ENCODE measurements around the gene WDTC1.
"Not testable (repeated sequence)": the region's sequence is repeated elsewhere in the genome, so short reads cannot be mapped to it uniquely, and the experiment has no call there.

WDTC1 gene

GRCh38 chr1:27234049-27234882 is at the start of gene WDTC1:
Gene WDTC1 (plus strand): TSS chr1:27234632. CDS start chr1:27261055, 26,423 bp downstream.
- Mint-ChIP-seq H3K36me3 (ENCODE audit: low read depth) (peaks cover 2% of the 10 kb centered on the region), H3K9me3 (no peaks in the 10 kb centered on the region), H3K4me1 (ENCODE audit: low read depth) (peaks cover 24% of the 10 kb centered on the region), H3K4me3 (peak within 1 kb of the TSS; percentile 99), H3K27me3 (ENCODE audit: low read depth) (no peaks in the 10 kb centered on the region), H3K27ac (peak within 1 kb of the TSS; percentile 95)

GRCh38 chr1:27184665-27185064 is 49.8 kb upstream of the WDTC1 start:
- H3K27me3 Mint-ChIP-seq (ENCODE audit: low read depth); H3K4me3 Mint-ChIP-seq; H3K36me3 Mint-ChIP-seq (ENCODE audit: low read depth); H3K4me1 Mint-ChIP-seq (ENCODE audit: low read depth); H3K27ac Mint-ChIP-seq: not testable (repeated sequence)
- H3K9me3 Mint-ChIP-seq, result peaks cover 10% of the 10 kb centered on the region

- Mint-ChIP-seq H3K27me3 (ENCODE audit: low read depth) (peaks cover 15% of the 10 kb centered on the region), H3K9me3 (no peaks in the 10 kb centered on the region), H3K27ac (no peak overlapping the region), H3K4me1 (ENCODE audit: low read depth) (no peaks in the 10 kb centered on the region), H3K36me3 (ENCODE audit: low read depth) (no peaks in the 10 kb centered on the region), H3K4me3 (no peak overlapping the region)
These were observed 42.3 kb upstream of the WDTC1 start for GRCh38 chr1:27192039-27192529.

DNA sequence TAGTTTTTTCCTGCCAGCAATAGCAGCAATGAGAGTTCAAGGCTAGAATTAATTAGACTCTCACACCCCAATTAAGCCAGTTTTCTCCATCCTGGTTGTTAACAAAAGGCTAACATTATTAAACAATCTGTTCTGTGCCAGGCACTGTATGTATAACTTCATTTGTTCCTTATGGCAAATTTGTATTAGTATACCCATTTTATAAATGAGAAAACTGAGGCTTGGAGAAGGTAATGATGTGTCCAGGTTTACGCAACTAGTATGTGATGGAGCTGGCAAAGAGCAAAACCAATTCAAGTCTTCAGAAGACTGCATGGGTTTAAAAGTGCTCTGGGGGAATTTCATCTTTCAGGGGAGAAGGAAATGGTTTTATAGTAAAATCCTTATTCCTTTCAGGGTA is 41.2 kb upstream of the WDTC1 start:
- Mint-ChIP-seq H3K36me3 (ENCODE audit: low read depth) (no peaks in the 10 kb centered on the region), H3K9me3 (no peaks in the 10 kb centered on the region), H3K27me3 (ENCODE audit: low read depth) (peaks cover 15% of the 10 kb centered on the region), H3K4me1 (ENCODE audit: low read depth) (peaks cover 7% of the 10 kb centered on the region), H3K4me3 (no peak overlapping the region), H3K27ac (no peak overlapping the region)

DNA sequence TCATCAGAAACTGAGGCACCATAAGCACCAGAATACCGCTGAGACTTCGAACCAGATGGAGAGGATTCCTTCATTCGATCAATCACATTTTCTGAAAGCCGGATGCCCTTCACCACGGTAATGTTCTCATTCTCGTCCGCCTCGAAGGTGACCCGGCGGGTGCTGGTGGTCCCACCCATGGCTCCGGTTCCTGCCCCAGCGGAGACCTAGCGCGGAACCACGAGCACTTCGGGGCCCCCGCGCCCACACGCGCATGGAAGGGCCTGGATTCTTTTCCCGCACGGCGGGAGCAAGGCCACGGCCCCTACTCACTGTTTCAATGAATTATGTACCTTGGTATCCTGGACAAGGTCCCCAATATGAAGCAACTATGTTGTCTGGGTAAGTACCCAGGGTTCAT is 33.1 kb upstream of the WDTC1 start:
- Mint-ChIP-seq H3K9me3 (no peaks in the 10 kb centered on the region), H3K27me3 (ENCODE audit: low read depth) (no peaks in the 10 kb centered on the region), H3K4me3 (no peak overlapping the region), H3K36me3 (ENCODE audit: low read depth) (no peaks in the 10 kb centered on the region), H3K4me1 (ENCODE audit: low read depth) (peaks cover 8% of the 10 kb centered on the region), H3K27ac (no peak overlapping the region)

GRCh38 chr1:27203946-27204345 is 30.5 kb upstream of the WDTC1 start:
- Mint-ChIP-seq H3K9me3 (no peaks in the 10 kb centered on the region), H3K27me3 (ENCODE audit: low read depth) (no peaks in the 10 kb centered on the region), H3K4me3 (no peak overlapping the region), H3K27ac (no peak overlapping the region), H3K36me3 (ENCODE audit: low read depth) (no peaks in the 10 kb centered on the region), H3K4me1 (ENCODE audit: low read depth) (no peaks in the 10 kb centered on the region)

GRCh38 chr1:27207238-27207637 is 27.2 kb upstream of the WDTC1 start:
- H3K36me3 Mint-ChIP-seq (ENCODE audit: low read depth); H3K27me3 Mint-ChIP-seq (ENCODE audit: low read depth); H3K4me3 Mint-ChIP-seq; H3K9me3 Mint-ChIP-seq; H3K27ac Mint-ChIP-seq; H3K4me1 Mint-ChIP-seq (ENCODE audit: low read depth): not testable (repeated sequence)

GRCh38 chr1:27208143-27208850 is 26.1 kb upstream of the WDTC1 start:
- not testable (repeated sequence) for H3K9me3 Mint-ChIP-seq; H3K4me3 Mint-ChIP-seq; H3K4me1 Mint-ChIP-seq (ENCODE audit: low read depth); H3K36me3 Mint-ChIP-seq (ENCODE audit: low read depth); H3K27ac Mint-ChIP-seq; H3K27me3 Mint-ChIP-seq (ENCODE audit: low read depth)

GRCh38 chr1:27216466-27216865 is 18.0 kb upstream of the WDTC1 start:
- Mint-ChIP-seq H3K4me3 (no peak overlapping the region), H3K27me3 (ENCODE audit: low read depth) (peaks cover 5% of the 10 kb centered on the region), H3K4me1 (ENCODE audit: low read depth) (peaks cover 2% of the 10 kb centered on the region), H3K27ac (no peak overlapping the region), H3K36me3 (ENCODE audit: low read depth) (no peaks in the 10 kb centered on the region), H3K9me3 (no peaks in the 10 kb centered on the region)

- Mint-ChIP-seq H3K27ac (no peak overlapping the region), H3K36me3 (ENCODE audit: low read depth) (no peaks in the 10 kb centered on the region), H3K27me3 (ENCODE audit: low read depth) (peaks cover 8% of the 10 kb centered on the region), H3K4me3 (no peak overlapping the region), H3K9me3 (no peaks in the 10 kb centered on the region), H3K4me1 (ENCODE audit: low read depth) (peaks cover 2% of the 10 kb centered on the region)
These were observed 17.0 kb upstream of the WDTC1 start for GRCh38 chr1:27217401-27217800.

- H3K4me1 Mint-ChIP-seq (ENCODE audit: low read depth), result peaks cover 2% of the 10 kb centered on the region
- no peak overlapping the region for H3K27ac Mint-ChIP-seq
- no peaks in the 10 kb centered on the region for H3K36me3 Mint-ChIP-seq (ENCODE audit: low read depth)
- no peak overlapping the region for H3K4me3 Mint-ChIP-seq
- H3K27me3 Mint-ChIP-seq (ENCODE audit: low read depth), result peaks cover 8% of the 10 kb centered on the region
- no peaks in the 10 kb centered on the region for H3K9me3 Mint-ChIP-seq
These were observed 15.7 kb upstream of the WDTC1 start for GRCh38 chr1:27218736-27219135.

GRCh38 chr1:27220096-27220495 is 14.3 kb upstream of the WDTC1 start:
- no peaks in the 10 kb centered on the region for H3K36me3 Mint-ChIP-seq (ENCODE audit: low read depth)
- H3K4me1 Mint-ChIP-seq (ENCODE audit: low read depth), result peaks cover 2% of the 10 kb centered on the region
- H3K27ac Mint-ChIP-seq, result no peak overlapping the region
- H3K4me3 Mint-ChIP-seq, result no peak overlapping the region
- no peaks in the 10 kb centered on the region for H3K9me3 Mint-ChIP-seq
- peaks cover 8% of the 10 kb centered on the region for H3K27me3 Mint-ChIP-seq (ENCODE audit: low read depth)

GRCh38 chr1:27220702-27221497 is 13.5 kb upstream of the WDTC1 start:
- H3K4me3 Mint-ChIP-seq; H3K27me3 Mint-ChIP-seq (ENCODE audit: low read depth); H3K4me1 Mint-ChIP-seq (ENCODE audit: low read depth); H3K27ac Mint-ChIP-seq; H3K9me3 Mint-ChIP-seq; H3K36me3 Mint-ChIP-seq (ENCODE audit: low read depth): not testable (repeated sequence)

DNA sequence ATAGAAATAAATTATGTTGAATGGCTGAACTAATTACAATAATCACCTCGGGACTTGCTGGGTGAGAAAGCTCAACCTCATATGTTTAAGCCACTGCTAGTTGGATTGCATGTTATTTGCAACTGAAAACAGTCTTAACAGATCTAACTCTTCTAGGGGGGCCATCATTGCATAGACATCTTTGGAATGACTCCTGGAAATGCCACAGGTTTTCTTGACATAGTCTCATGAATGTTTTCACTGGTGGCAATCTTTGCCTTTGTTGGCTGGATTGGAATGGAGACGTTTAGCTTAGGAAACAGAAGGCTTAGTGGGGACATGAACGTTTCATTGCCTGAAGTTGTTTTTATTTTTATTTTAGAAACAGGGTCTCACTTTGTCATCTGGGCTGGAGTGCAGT is 8.8 kb upstream of the WDTC1 start:
- Mint-ChIP-seq H3K4me3 (no peak overlapping the region), H3K27me3 (ENCODE audit: low read depth) (peaks cover 3% of the 10 kb centered on the region), H3K9me3 (no peaks in the 10 kb centered on the region), H3K27ac (no peak overlapping the region), H3K4me1 (ENCODE audit: low read depth) (no peaks in the 10 kb centered on the region), H3K36me3 (ENCODE audit: low read depth) (no peaks in the 10 kb centered on the region)
